ENCODE measurements around the gene ZNF91. TPM values are rescaled to one million over a fixed set of nuclear protein-coding genes. Genes with fewer than 3 reads are reported as not detected.

ZNF91 gene
- total RNA-seq, 4 donors from 2014 or later = 11.7 to 40.4 (median 26.0) TPM

Small RNA genes lying within 50 kb of the gene (small RNA-seq; reads per million reads assigned to genes)
- gene VN1R91P = 0 reads per million in 4 donors

Other genes starting within 250 kb of the ZNF91 start
- gene ZNF724, start 145.1 kb downstream of the ZNF91 start, total RNA-seq = 1 to 10 TPM in 3 of 4 donors, under 1 TPM in 1; 0.95 to 5.9 (median 3.7) TPM